H1 (cell line): ENCODE results near the gene COL21A1. TPM values are rescaled to one million over a fixed set of nuclear protein-coding genes. Genes with fewer than 3 reads are reported as not detected.

ENCODE experiments used
- CTCF ChIA-PET: fragments of 300-600 bp; sonication (Branson Sonifier 250); formaldehyde crosslinking; loops from one replicate; lab custom pipeline; 2021; ENCODE audit not compliant: partially characterized antibody; lab: Charles Lee
- POLR2A ChIA-PET: fragments of 300-600 bp; sonication (Branson Sonifier 250); formaldehyde crosslinking; loops from one replicate; lab custom pipeline; 2021; ENCODE audit warnings: inconsistent platforms; ENCODE audit not compliant: partially characterized antibody; lab: Charles Lee
- DNase-seq, 2 experiments: peaks; one replicate each; pipeline versions ENCODE4 v3.0.0 to v3.0.0-alpha.2; 2010 to 2022; ENCODE audit warnings: low spot score in 2 of 2, low read depth in 1 of 2, mixed read lengths in 1 of 2
- FAIRE-seq: peaks from 2 replicates; lab custom pipeline; 2011; peaks lifted over from hg19 to GRCh38; lab: Jason Lieb, UNC
- H2AFZ ChIP-seq: 2 replicates; pipeline ENCODE4 v1.8.1; 2012; ENCODE audit warnings: low read length, inconsistent platforms
- H2AK5ac ChIP-seq: 2 replicates; pipeline ENCODE4 v1.6.1; 2013; ENCODE audit warnings: low read depth, low read length
- H2BK120ac ChIP-seq: replicated peaks from 2 replicates; pipeline ENCODE3; 2013; ENCODE audit warnings: low read depth, low read length, inconsistent platforms
- H2BK12ac ChIP-seq: 2 replicates; pipeline ENCODE4 v1.6.1; 2013; ENCODE audit warnings: low read depth, low read length
- H2BK15ac ChIP-seq: 2 replicates; pipeline ENCODE4 v1.6.1; 2013; ENCODE audit warnings: low read length
- H2BK20ac ChIP-seq: 2 replicates; pipeline ENCODE4 v1.6.1; 2013; ENCODE audit warnings: low read length
- H2BK5ac ChIP-seq: 2 replicates; pipeline ENCODE4 v1.6.1; 2013; ENCODE audit warnings: low read depth, low read length
- H3K14ac ChIP-seq: 2 replicates; pipeline ENCODE4 v1.6.1; 2013; ENCODE audit warnings: inconsistent platforms; ENCODE audit not compliant: insufficient read length
- H3K18ac ChIP-seq: 2 replicates; pipeline ENCODE4 v1.6.1; 2013; ENCODE audit warnings: low read length; ENCODE audit errors: extremely low read depth
- H3K23ac ChIP-seq: 2 replicates; pipeline ENCODE4 v1.6.1; 2013; ENCODE audit warnings: inconsistent platforms; ENCODE audit not compliant: insufficient read length
- H3K23me2 ChIP-seq: 2 replicates; pipeline ENCODE4 v1.6.1; 2013; ENCODE audit warnings: low read depth, low read length
- H3K27ac ChIP-seq: 2 replicates; pipeline ENCODE4 v1.6.1; 2011; ENCODE audit warnings: low read depth, low read length, inconsistent platforms
- H3K27me3 ChIP-seq, 4 experiments: replicated peaks in 1 of 4; 1 replicate in 1 of 4; 2 replicates in 3 of 4; pipeline versions ENCODE4 v1.6.1 to v1.8.1; 2011 to 2013; ENCODE audit warnings: low read length in 3 of 4, mild to moderate bottlenecking in 3 of 4, inconsistent platforms in 2 of 4, mixed read lengths in 2 of 4, moderate library complexity in 1 of 4; ENCODE audit not compliant: control insufficient read depth in 3 of 4, insufficient read depth in 3 of 4; ENCODE audit errors: extremely low read depth in 1 of 4
- H3K36me3 ChIP-seq, 4 experiments: 2 replicates each; pipeline versions ENCODE4 v1.6.1 to v1.8.1; 2011 to 2013; ENCODE audit warnings: mild to moderate bottlenecking in 4 of 4, low read length in 3 of 4, moderate library complexity in 2 of 4, control low read depth in 1 of 4, inconsistent platforms in 1 of 4; ENCODE audit not compliant: insufficient read depth in 4 of 4, control insufficient read depth in 2 of 4
- H3K4ac ChIP-seq: replicated peaks from 2 replicates; pipeline ENCODE3; 2013; ENCODE audit warnings: low read length, low read depth, mixed read lengths, inconsistent platforms; ENCODE audit not compliant: insufficient read length
- H3K4me1 ChIP-seq, 4 experiments: replicated peaks in 1 of 4; 1 replicate in 1 of 4; 2 replicates in 3 of 4; pipeline versions ENCODE4 v1.6.1 to v1.8.1; 2011 to 2013; ENCODE audit warnings: low read length in 3 of 4, inconsistent platforms in 2 of 4, mixed read lengths in 1 of 4; ENCODE audit not compliant: insufficient read depth in 4 of 4, control insufficient read depth in 3 of 4
- H3K4me2 ChIP-seq, 2 experiments: 2 replicates each; pipeline versions ENCODE4 v1.6.1 to v1.8.1; 2011 to 2013; ENCODE audit warnings: low read depth in 2 of 2, low read length in 2 of 2, control low read depth in 1 of 2, inconsistent platforms in 1 of 2, mild to moderate bottlenecking in 1 of 2; ENCODE audit not compliant: insufficient read depth in 1 of 2
- H3K4me3 ChIP-seq, 4 experiments: fragments of 200-600, 300-600 bp in 1 of 4; sonication (generic), shearing (Covaris generic), sonication (Bioruptor Twin) in 1 of 4; 2 replicates each; pipeline versions ENCODE4 v1.5.1 to v1.8.1; 2011 to 2016; ENCODE audit warnings: low read length in 4 of 4, low read depth in 3 of 4, control low read depth in 2 of 4, inconsistent platforms in 2 of 4, mild to moderate bottlenecking in 2 of 4, mixed read lengths in 1 of 4, moderate library complexity in 1 of 4; ENCODE audit not compliant: insufficient read depth in 2 of 4; ENCODE audit errors: extremely low read depth in 1 of 4
- H3K56ac ChIP-seq: replicated peaks from 2 replicates; pipeline ENCODE3; 2013; ENCODE audit warnings: low read depth, mild to moderate bottlenecking, mixed read lengths, low read length, inconsistent platforms; ENCODE audit not compliant: insufficient read length
- H3K79me1 ChIP-seq: 2 replicates; pipeline ENCODE4 v1.6.1; 2013; ENCODE audit warnings: low read depth, low read length, control low read depth
- H3K79me2 ChIP-seq, 2 experiments: 2 replicates each; pipeline versions ENCODE4 v1.6.1 to v1.8.1; 2012 to 2013; ENCODE audit warnings: low read length in 2 of 2, mild to moderate bottlenecking in 2 of 2, inconsistent platforms in 1 of 2; ENCODE audit not compliant: insufficient read depth in 2 of 2, control insufficient read depth in 1 of 2
- H3K9ac ChIP-seq, 4 experiments: replicated peaks in 1 of 4; 1 replicate in 1 of 4; 2 replicates in 3 of 4; pipeline versions ENCODE4 v1.6.1 to v1.8.1; 2011 to 2013; ENCODE audit warnings: low read depth in 3 of 4, low read length in 3 of 4, control low read depth in 2 of 4, mild to moderate bottlenecking in 2 of 4, moderate library complexity in 2 of 4, inconsistent platforms in 1 of 4; ENCODE audit errors: extremely low read depth in 1 of 4
- H3K9me3 ChIP-seq, 2 experiments: 2 replicates each; pipeline versions ENCODE4 v1.6.1 to v1.8.1; 2012 to 2013; ENCODE audit warnings: mild to moderate bottlenecking in 2 of 2, moderate library complexity in 2 of 2, control low read depth in 1 of 2, inconsistent platforms in 1 of 2, low read depth in 1 of 2, low read length in 1 of 2, mixed read lengths in 1 of 2; ENCODE audit not compliant: insufficient read depth in 2 of 2
- H4K20me1 ChIP-seq, 2 experiments: replicated peaks in 1 of 2; 2 replicates each; pipeline versions ENCODE3 to v1.8.1; 2011 to 2013; ENCODE audit warnings: inconsistent platforms in 2 of 2, low read length in 2 of 2, mild to moderate bottlenecking in 1 of 2; ENCODE audit not compliant: insufficient read depth in 2 of 2, control insufficient read depth in 1 of 2
- H4K5ac ChIP-seq: 2 replicates; pipeline ENCODE4 v1.6.1; 2013; ENCODE audit warnings: low read length, low read depth, mixed read lengths, inconsistent platforms; ENCODE audit not compliant: insufficient read length
- H4K8ac ChIP-seq: 2 replicates; pipeline ENCODE4 v1.8.0; 2013; ENCODE audit warnings: mild to moderate bottlenecking, moderate library complexity, low read length, inconsistent platforms; ENCODE audit not compliant: insufficient read depth; ENCODE audit errors: extremely low read depth
- H4K91ac ChIP-seq: replicated peaks from 2 replicates; pipeline ENCODE3; 2013; ENCODE audit warnings: low read length, mixed read lengths, inconsistent platforms; ENCODE audit not compliant: insufficient read length
- BACH1 ChIP-seq: IDR thresholded peaks from 2 replicates; pipeline ENCODE4 v1.6.1; 2012; ENCODE audit warnings: low read length, improper control_type of control experiment
- CREB1 ChIP-seq: IDR thresholded peaks from 2 replicates; pipeline ENCODE4 v1.6.1; 2012; ENCODE audit warnings: inconsistent platforms
- CTBP2 ChIP-seq: IDR thresholded peaks from 2 replicates; pipeline ENCODE4 v1.7.0; 2011; ENCODE audit warnings: borderline replicate concordance, mild to moderate bottlenecking, moderate library complexity, mixed read lengths, low read length; ENCODE audit not compliant: insufficient read depth, insufficient read length
- EGR1 ChIP-seq: IDR thresholded peaks from 2 replicates; pipeline ENCODE4 v1.6.1; 2011; ENCODE audit warnings: low read depth, low read length, borderline replicate concordance
- EP300 ChIP-seq, 2 experiments: IDR thresholded peaks; 1 replicate in 1 of 2; 2 replicates in 1 of 2; pipeline ENCODE4 v1.6.1; 2011 to 2012; ENCODE audit warnings: low read depth in 2 of 2, low read length in 2 of 2, mild to moderate bottlenecking in 2 of 2, borderline replicate concordance in 1 of 2, inconsistent platforms in 1 of 2, moderate library complexity in 1 of 2
- FOSL1 ChIP-seq: IDR thresholded peaks from 2 replicates; pipeline ENCODE4 v1.6.1; 2011; ENCODE audit warnings: mild to moderate bottlenecking, low read depth, low read length, moderate library complexity; ENCODE audit not compliant: insufficient read depth
- GTF2F1 ChIP-seq: IDR thresholded peaks from 2 replicates; pipeline ENCODE4 v1.6.1; 2012; ENCODE audit warnings: low read depth, low read length, improper control_type of control experiment, borderline replicate concordance
- HDAC6 ChIP-seq: IDR thresholded peaks from one replicate; pipeline ENCODE4 v1.7.1; 2012; ENCODE audit warnings: low read depth, mild to moderate bottlenecking, inconsistent platforms, low read length, moderate library complexity
- PHF8 ChIP-seq: fragments of 200-600 bp; sonication (generic); conservative IDR thresholded peaks from 2 replicates; pipeline ENCODE4 v1.7.1; 2012; ENCODE audit warnings: low read depth, mild to moderate bottlenecking, inconsistent platforms, low read length, moderate library complexity
- SIRT6 ChIP-seq: IDR thresholded peaks from one replicate; pipeline ENCODE4 v1.7.1; 2012; ENCODE audit warnings: low read length, inconsistent platforms
- SIX5 ChIP-seq: IDR thresholded peaks from 2 replicates; pipeline ENCODE4 v1.6.1; 2011; ENCODE audit warnings: mild to moderate bottlenecking, low read depth, low read length
- SP1 ChIP-seq: IDR thresholded peaks from 2 replicates; pipeline ENCODE4 v1.6.1; 2011; ENCODE audit warnings: low read depth, low read length
- SP2 ChIP-seq: IDR thresholded peaks from 2 replicates; pipeline ENCODE4 v1.6.1; 2012; ENCODE audit warnings: mild to moderate bottlenecking, low read length, inconsistent platforms
- SUZ12 ChIP-seq: fragments of 200-600 bp; sonication (generic); IDR thresholded peaks from 2 replicates; pipeline ENCODE4 v1.6.1; 2012; ENCODE audit warnings: mild to moderate bottlenecking, inconsistent platforms, low read length, moderate library complexity, mixed read lengths
- YY1 ChIP-seq: IDR thresholded peaks from 2 replicates; pipeline ENCODE4 v1.6.1; 2011; ENCODE audit warnings: low read depth, mild to moderate bottlenecking, low read length
- WGBS, 2 experiments: shearing (Covaris generic) in 1 of 2; methylation state at CpG; one replicate each; pipeline versions ENCODE4 v1.1.6 to v1.1.7; 2013 to 2015; ENCODE audit warnings: low lambda C conversion rate in 2 of 2, mixed read lengths in 2 of 2, inconsistent platforms in 1 of 2, low coverage in 1 of 2, missing lambda C conversion rate in 1 of 2; ENCODE audit not compliant: insufficient replicate concordance in 2 of 2, insufficient coverage in 1 of 2, insufficient read length in 1 of 2; ENCODE audit errors: extremely low coverage in 1 of 2, missing lambda C conversion rate in 1 of 2; 5-methylcytosine and 5-hydroxymethylcytosine counted together
- polyA plus RNA-seq, 7 experiments: library from polyadenylated mRNA; depleted of rRNA in 3 of 7; stranded (reverse) in 5 of 7; unstranded in 2 of 7; fragments of >200 nt in 5 of 7; fragments of 200-250 nt in 2 of 7; gene quantifications; 1 replicate in 5 of 7; 2 replicates in 1 of 7; 4 replicates in 1 of 7; pipeline versions ENCODE4 v1.2.1 to v1.2.3, GENCODE V29; 2011 to 2013; ENCODE audit warnings: missing spikeins in 2 of 7, mixed read lengths in 2 of 7
- total RNA-seq: library from RNA; stranded (reverse); fragmentation: NEBNext Ultra II Directional; extraction: Animal tissue kit (Norgen Biotek cat#: 25700); gene quantifications from 2 replicates; pipeline ENCODE4 v1.2.1, GENCODE V29; 2021

COL21A1 gene
- total and polyA plus RNA-seq, 2 of the 8 experiments (the other 6 are each of a cell fraction or from before 2014, with no cell fraction given): 1.6 to 3.4 TPM

GRCh38 chr6:56062836-56063235 is 184.5 kb downstream of the COL21A1 start:
- Histone ChIP-seq H2BK12ac (no peak overlapping the region), H3K18ac (no peak overlapping the region), H3K23ac (no peak overlapping the region), H3K27me3 (peaks cover 0 to 1% (median 0%) of the 10 kb centered on the region in 4 experiments; a peak in 1 of 7 replicates), H2AK5ac (no peak overlapping the region), H3K4me1 (no peaks in the 10 kb centered on the region), H2BK5ac (no peak overlapping the region), H3K56ac (no peak overlapping the region), H2BK20ac (no peak overlapping the region), H3K9me3 (no peaks in the 10 kb centered on the region), H2BK15ac (no peak overlapping the region), H4K20me1 (no peaks in the 10 kb centered on the region), H3K79me2 (no peaks in the 10 kb centered on the region), H3K36me3 (no peaks in the 10 kb centered on the region), H3K23me2 (no peaks in the 10 kb centered on the region), H4K5ac (no peak overlapping the region), H2BK120ac (no peak overlapping the region), H3K9ac (no peak overlapping the region), H4K8ac (no peak overlapping the region), H3K79me1 (no peaks in the 10 kb centered on the region), H2AFZ (no peak overlapping the region), H3K27ac (no peak overlapping the region), H3K4ac (no peak overlapping the region), H3K14ac (no peak overlapping the region), H4K91ac (no peak overlapping the region), H3K4me2 (no peak overlapping the region), H3K4me3 (no peak overlapping the region)
- ChIA-PET CTCF (interaction anchor here (0.7 to 4.4 kb wide), 2 partner anchors 8 to 9 kb away, joined by 3 to 17 read pairs; no protein-coding TSS in a partner anchor), POLR2A (no interaction called here)
- TF ChIP-seq CREB1 (no peak), SUZ12 (no peak), YY1 (no peak), FOSL1 (no peak), SP1 (no peak), PHF8 (no peak), GTF2F1 (no peak), SIX5 (no peak), EGR1 (no peak), CTBP2 (no peak), SIRT6 (no peak), EP300 (IDR thresholded peaks at IDR 0.05; ENCODE audit: borderline replicate concordance in 1 of 2, low read depth in 2 of 2, low read length in 2 of 2) (no peak), HDAC6 (no peak), BACH1 (no peak), SP2 (no peak)
- DNase-seq (no peak), FAIRE-seq (no peak)
- 83% methylated on average over 1 of the region's 1 CpG; no CpG with 5 or more reads in 1 of the 2 experiments for whole genome bisulfite sequencing, 2 experiments
